A549 (cell line): Measurements from ENCODE around the gene NEGR1.

Experiments used
- CTCF ChIP-seq: fragments of >200 bp; sonication (Bioruptor Twin); formaldehyde crosslinking; IDR thresholded peaks from 3 replicates; pipeline ENCODE4 v1.5.1; 2016
- ESRRA ChIP-seq: fragments of 150-350 bp; IDR thresholded peaks from 2 replicates; pipeline ENCODE4 v1.6.1; 2014; ENCODE audit warnings: mild to moderate bottlenecking, low read length, borderline replicate concordance
- JUNB ChIP-seq: fragments of >200 bp; sonication (Bioruptor Twin); formaldehyde crosslinking; IDR thresholded peaks from 2 replicates; pipeline ENCODE4 v1.6.1; 2016
- KDM1A ChIP-seq: fragments of 200-600 bp; sonication (generic); IDR thresholded peaks from 2 replicates; pipeline ENCODE4 v1.6.1; 2016; ENCODE audit warnings: low read depth, mild to moderate bottlenecking
- KDM5A ChIP-seq: fragments of 200-600 bp; sonication (generic); IDR thresholded peaks from 2 replicates; pipeline ENCODE4 v1.6.1; 2016; ENCODE audit warnings: antibody characterized with exemption, mild to moderate bottlenecking
- POLR2A ChIP-seq: IDR thresholded peaks from 2 replicates; pipeline ENCODE4 v1.6.1; 2012; ENCODE audit warnings: mild to moderate bottlenecking, low read length
- RARB ChIP-seq: fragments of 250-450 bp; sonication (Bioruptor Pico); IDR thresholded peaks from 2 replicates; pipeline ENCODE4 v1.8.0; 2021; ENCODE audit warnings: mild to moderate bottlenecking, moderate library complexity
- REST ChIP-seq: fragments of 200-600 bp; sonication (generic); IDR thresholded peaks from 2 replicates; pipeline ENCODE4 v1.6.1; 2016; ENCODE audit warnings: antibody characterized with exemption, mild to moderate bottlenecking, moderate library complexity

- TF ChIP-seq KDM1A (no peak), CTCF (no peak), REST (no peak), POLR2A (no peak), KDM5A (no peak), RARB (CRISPR knock-in tag) (no peak), ESRRA (no peak), JUNB (no peak)
Measured at GRCh38 chr1:71698186-71698585, 584.2 kb downstream of the NEGR1 start.
